ENCODE results near the gene MPI.
A peak's percentile ranks its signal among the peaks of the same experiment; 100 is the strongest.
"Not testable (repeated sequence)": the region's sequence is repeated elsewhere in the genome, so short reads cannot be mapped to it uniquely, and the experiment has no call there.

Gene MPI

GRCh38 chr15:74892313-74892712 is 2.5 kb downstream of the MPI start:
- H3K36me3 ChIP-seq (ENCODE audit: control insufficient read depth, insufficient read depth, low read length), result peaks cover 41% of the 10 kb centered on the region
- 94 to 100% methylated on average over 1 to 3 of the region's 3 CpGs for WGBS, 2 experiments (ENCODE audit: insufficient coverage in 2 of 2)
- H3K9me3 ChIP-seq (ENCODE audit: control insufficient read depth, low read length), result no peaks in the 10 kb centered on the region
- no peak overlapping the region for H3K4me3 ChIP-seq (ENCODE audit: extremely low read depth, insufficient read depth, low read length, poor library complexity, severe bottlenecking)
- no peak overlapping the region for H3K27ac ChIP-seq (ENCODE audit: low read depth, low read length, severe bottlenecking)
- H3K4me1 ChIP-seq (ENCODE audit: control insufficient read depth, insufficient read depth, low read length, poor library complexity, severe bottlenecking), result peaks cover 13% of the 10 kb centered on the region

GRCh38 chr15:74892931-74893330 is 3.1 kb downstream of the MPI start:
- Histone ChIP-seq H3K27ac (ENCODE audit: low read depth, low read length, severe bottlenecking) (no peak overlapping the region), H3K4me1 (ENCODE audit: control insufficient read depth, insufficient read depth, low read length, poor library complexity, severe bottlenecking) (peaks cover 13% of the 10 kb centered on the region), H3K4me3 (ENCODE audit: extremely low read depth, insufficient read depth, low read length, poor library complexity, severe bottlenecking) (no peak overlapping the region), H3K9me3 (ENCODE audit: control insufficient read depth, low read length) (no peaks in the 10 kb centered on the region), H3K36me3 (ENCODE audit: control insufficient read depth, insufficient read depth, low read length) (peaks cover 46% of the 10 kb centered on the region)
- 100% methylated on average over 1 to 2 of the region's 2 CpGs for WGBS, 2 experiments (ENCODE audit: insufficient coverage in 2 of 2)

- Histone ChIP-seq H3K36me3 (ENCODE audit: control insufficient read depth, insufficient read depth, low read length) (peaks cover 51% of the 10 kb centered on the region), H3K27ac (ENCODE audit: low read depth, low read length, severe bottlenecking) (no peak overlapping the region), H3K4me3 (ENCODE audit: extremely low read depth, insufficient read depth, low read length, poor library complexity, severe bottlenecking) (no peak overlapping the region), H3K9me3 (ENCODE audit: control insufficient read depth, low read length) (no peaks in the 10 kb centered on the region), H3K4me1 (ENCODE audit: control insufficient read depth, insufficient read depth, low read length, poor library complexity, severe bottlenecking) (peaks cover 11% of the 10 kb centered on the region)
- 97 to 100% methylated on average over 2 to 3 of the region's 3 CpGs for WGBS, 2 experiments (ENCODE audit: insufficient coverage in 2 of 2)
Observed at GRCh38 chr15:74893627-74894026, 3.8 kb downstream of the MPI start.

- not testable (repeated sequence) for H3K9me3 ChIP-seq (ENCODE audit: control insufficient read depth, low read length); H3K4me1 ChIP-seq (ENCODE audit: control insufficient read depth, insufficient read depth, low read length, poor library complexity, severe bottlenecking); H3K27ac ChIP-seq (ENCODE audit: low read depth, low read length, severe bottlenecking); H3K4me3 ChIP-seq (ENCODE audit: extremely low read depth, insufficient read depth, low read length, poor library complexity, severe bottlenecking)
- peaks cover 59% of the 10 kb centered on the region for H3K36me3 ChIP-seq (ENCODE audit: control insufficient read depth, insufficient read depth, low read length)
- 100% methylated on average over 5 to 6 of the region's 7 CpGs for WGBS, 2 experiments (ENCODE audit: insufficient coverage in 2 of 2)
Observed at GRCh38 chr15:74894383-74894782, 4.5 kb downstream of the MPI start.

- 93 to 98% methylated on average over 5 of the region's 6 CpGs for WGBS, 2 experiments (ENCODE audit: insufficient coverage in 2 of 2)
- H3K4me1 ChIP-seq (ENCODE audit: control insufficient read depth, insufficient read depth, low read length, poor library complexity, severe bottlenecking), result no peaks in the 10 kb centered on the region
- H3K27ac ChIP-seq (ENCODE audit: low read depth, low read length, severe bottlenecking), result no peak overlapping the region
- peaks cover 73% of the 10 kb centered on the region for H3K36me3 ChIP-seq (ENCODE audit: control insufficient read depth, insufficient read depth, low read length)
- no peak overlapping the region for H3K4me3 ChIP-seq (ENCODE audit: extremely low read depth, insufficient read depth, low read length, poor library complexity, severe bottlenecking)
- no peaks in the 10 kb centered on the region for H3K9me3 ChIP-seq (ENCODE audit: control insufficient read depth, low read length)
Observed at GRCh38 chr15:74895830-74896229, 6.0 kb downstream of the MPI start.

GRCh38 chr15:74896316-74896715 is 6.5 kb downstream of the MPI start:
- no peak overlapping the region for H3K27ac ChIP-seq (ENCODE audit: low read depth, low read length, severe bottlenecking)
- 90 to 95% methylated on average over 2 of the region's 3 CpGs for WGBS, 2 experiments (ENCODE audit: insufficient coverage in 2 of 2)
- H3K9me3 ChIP-seq (ENCODE audit: control insufficient read depth, low read length), result no peaks in the 10 kb centered on the region
- no peaks in the 10 kb centered on the region for H3K4me1 ChIP-seq (ENCODE audit: control insufficient read depth, insufficient read depth, low read length, poor library complexity, severe bottlenecking)
- H3K4me3 ChIP-seq (ENCODE audit: extremely low read depth, insufficient read depth, low read length, poor library complexity, severe bottlenecking), result no peak overlapping the region
- H3K36me3 ChIP-seq (ENCODE audit: control insufficient read depth, insufficient read depth, low read length), result peaks cover 74% of the 10 kb centered on the region

- H3K27ac ChIP-seq (ENCODE audit: low read depth, low read length, severe bottlenecking), result no peak overlapping the region
- H3K9me3 ChIP-seq (ENCODE audit: control insufficient read depth, low read length), result no peaks in the 10 kb centered on the region
- no peak overlapping the region for H3K4me3 ChIP-seq (ENCODE audit: extremely low read depth, insufficient read depth, low read length, poor library complexity, severe bottlenecking)
- H3K36me3 ChIP-seq (ENCODE audit: control insufficient read depth, insufficient read depth, low read length), result peaks cover 75% of the 10 kb centered on the region
- WGBS, 2 experiments (ENCODE audit: insufficient coverage in 2 of 2), result 84 to 98% methylated on average over 6 of the region's 6 CpGs
- no peaks in the 10 kb centered on the region for H3K4me1 ChIP-seq (ENCODE audit: control insufficient read depth, insufficient read depth, low read length, poor library complexity, severe bottlenecking)
Observed at GRCh38 chr15:74897300-74897701, 7.5 kb downstream of the MPI start.

GRCh38 chr15:74901612-74902063 is 11.8 kb downstream of the MPI start:
- Histone ChIP-seq H3K27ac (ENCODE audit: low read depth, low read length, severe bottlenecking) (no peak overlapping the region), H3K4me1 (ENCODE audit: control insufficient read depth, insufficient read depth, low read length, poor library complexity, severe bottlenecking) (peaks cover 10% of the 10 kb centered on the region), H3K36me3 (ENCODE audit: control insufficient read depth, insufficient read depth, low read length) (peaks cover 77% of the 10 kb centered on the region), H3K4me3 (ENCODE audit: extremely low read depth, insufficient read depth, low read length, poor library complexity, severe bottlenecking) (no peak overlapping the region), H3K9me3 (ENCODE audit: control insufficient read depth, low read length) (no peaks in the 10 kb centered on the region)
- 30 to 54% methylated on average over 4 of the region's 5 CpGs for WGBS, 2 experiments (ENCODE audit: insufficient coverage in 2 of 2)

- H3K4me3 ChIP-seq (ENCODE audit: extremely low read depth, insufficient read depth, low read length, poor library complexity, severe bottlenecking), result no peak overlapping the region
- peaks cover 75% of the 10 kb centered on the region for H3K36me3 ChIP-seq (ENCODE audit: control insufficient read depth, insufficient read depth, low read length)
- no peak overlapping the region for H3K27ac ChIP-seq (ENCODE audit: low read depth, low read length, severe bottlenecking)
- H3K9me3 ChIP-seq (ENCODE audit: control insufficient read depth, low read length), result no peaks in the 10 kb centered on the region
- H3K4me1 ChIP-seq (ENCODE audit: control insufficient read depth, insufficient read depth, low read length, poor library complexity, severe bottlenecking), result peaks cover 15% of the 10 kb centered on the region
- WGBS, 2 experiments (ENCODE audit: insufficient coverage in 2 of 2), result 93 to 94% methylated on average over 2 to 3 of the region's 4 CpGs
Observed at GRCh38 chr15:74902295-74903075, 12.6 kb downstream of the MPI start.

GRCh38 chr15:74903676-74904075 is 13.8 kb downstream of the MPI start:
- no peak overlapping the region for H3K4me3 ChIP-seq (ENCODE audit: extremely low read depth, insufficient read depth, low read length, poor library complexity, severe bottlenecking)
- H3K36me3 ChIP-seq (ENCODE audit: control insufficient read depth, insufficient read depth, low read length), result peaks cover 66% of the 10 kb centered on the region
- peaks cover 17% of the 10 kb centered on the region for H3K4me1 ChIP-seq (ENCODE audit: control insufficient read depth, insufficient read depth, low read length, poor library complexity, severe bottlenecking)
- H3K27ac ChIP-seq (ENCODE audit: low read depth, low read length, severe bottlenecking), result no peak overlapping the region
- no peaks in the 10 kb centered on the region for H3K9me3 ChIP-seq (ENCODE audit: control insufficient read depth, low read length)
- 100% methylated on average over 1 of the region's 1 CpG for WGBS, 2 experiments (ENCODE audit: insufficient coverage in 2 of 2)

- WGBS, 2 experiments (ENCODE audit: insufficient coverage in 2 of 2), result 93 to 95% methylated on average over 5 to 7 of the region's 7 CpGs
- Histone ChIP-seq H3K36me3 (ENCODE audit: control insufficient read depth, insufficient read depth, low read length) (peaks cover 63% of the 10 kb centered on the region), H3K4me3 (ENCODE audit: extremely low read depth, insufficient read depth, low read length, poor library complexity, severe bottlenecking) (peak overlapping the region; percentile 1), H3K27ac (ENCODE audit: low read depth, low read length, severe bottlenecking) (no peak overlapping the region), H3K4me1 (ENCODE audit: control insufficient read depth, insufficient read depth, low read length, poor library complexity, severe bottlenecking) (peaks cover 17% of the 10 kb centered on the region), H3K9me3 (ENCODE audit: control insufficient read depth, low read length) (no peaks in the 10 kb centered on the region)
Observed at GRCh38 chr15:74904190-74904805, 14.5 kb downstream of the MPI start.
